Upper lobe of left lung (tissue), 6 donors: ENCODE results near the gene PAEP. TPM values are rescaled to one million over a fixed set of nuclear protein-coding genes. Genes with fewer than 3 reads are reported as not detected.

ENCODE experiments used
- ATAC-seq, 2 donors: fragments of 200-7000 bp; cut with Tn5 transposase; one replicate each; pipeline ENCODE4 v1.9.1; 2022; ENCODE audit warnings: mild to moderate bottlenecking in 2 of 2, moderate library complexity in 2 of 2; ENCODE audit not compliant: low FRiP score in 2 of 2
- DNase-seq, 2 donors: peaks; one replicate each; pipeline ENCODE4 v3.0.0-alpha.2; 2019 to 2020
- H3K27ac ChIP-seq, 4 donors: fragments of 200-600 bp; sonication (generic); one replicate each; pipeline ENCODE4 v1.5.1; 2016 to 2019
- H3K27me3 ChIP-seq, 4 donors: fragments of 200-600 bp; sonication (generic); one replicate each; pipeline ENCODE4 v1.5.1; 2017 to 2019
- H3K36me3 ChIP-seq, 4 donors: fragments of 200-600 bp; sonication (generic); one replicate each; pipeline ENCODE4 v1.5.1; 2016 to 2019
- H3K4me1 ChIP-seq, 4 donors: fragments of 200-600 bp; sonication (generic); one replicate each; pipeline ENCODE4 v1.5.1; 2018 to 2019
- H3K4me3 ChIP-seq, 4 donors: fragments of 200-600 bp; sonication (generic); one replicate each; pipeline ENCODE4 v1.5.1; 2017 to 2019; ENCODE audit warnings: mild to moderate bottlenecking in 2 of 4, moderate library complexity in 1 of 4
- H3K9me3 ChIP-seq, 4 donors: fragments of 200-600 bp; sonication (generic); one replicate each; pipeline ENCODE4 v1.5.1; 2018 to 2019
- CTCF ChIP-seq, 6 experiments: fragments of 450-650 bp in 4 of 6; fragments of 200-600 bp in 2 of 6; sonication (generic) in 2 of 6; IDR thresholded peaks; one replicate each; pipeline ENCODE4 v1.5.1; 2016 to 2019; ENCODE audit warnings: antibody characterized with exemption in 6 of 6
- EP300 ChIP-seq, 4 donors: sonication (generic); formaldehyde crosslinking; IDR thresholded peaks; one replicate each; pipeline ENCODE4 v1.5.1; 2017; ENCODE audit warnings: antibody characterized with exemption in 4 of 4, control low read depth in 2 of 4
- POLR2A ChIP-seq, 4 donors: fragments of 450-650 bp; IDR thresholded peaks; one replicate each; pipeline ENCODE4 v1.5.1; 2016 to 2017; ENCODE audit warnings: antibody characterized with exemption in 4 of 4, mild to moderate bottlenecking in 2 of 4
- POLR2AphosphoS5 ChIP-seq, 2 donors: sonication (generic); formaldehyde crosslinking; IDR thresholded peaks; one replicate each; pipeline ENCODE4 v1.5.1; 2017; ENCODE audit warnings: antibody characterized with exemption in 2 of 2
- WGBS, 2 donors: methylation state at CpG; one replicate each; pipeline ENCODE4 v1.1.5; 2017 to 2018; 5-methylcytosine and 5-hydroxymethylcytosine counted together
- total RNA-seq, 6 donors: library from RNA; depleted of rRNA in 4 of 6; stranded (reverse); fragments of >200 nt in 4 of 6; gene quantifications; one replicate each; pipeline versions ENCODE4 v1.1.0 to v1.2.1, GENCODE V29; 2016 to 2021
- donor health status: DM: no; HTN: no; CAD: no; lungs with moderate emphysema.
- donor health status: DM: no; HTN: yes; CAD: no; lungs with severe emphysema.

PAEP gene
- total RNA-seq, 6 donors from 2014 or later = 6.3 TPM; not detected in 5

- Histone ChIP-seq H3K4me3 (no peak overlapping the region), H3K27me3 (no peaks in the 10 kb centered on the region), H3K9me3 (no peaks in the 10 kb centered on the region), H3K36me3 (no peaks in the 10 kb centered on the region), H3K4me1 (peaks cover 0 to under 1% (median 0%) of the 10 kb centered on the region in 4 donors), H3K27ac (no peak overlapping the region)
- no peak for TF ChIP-seq POLR2AphosphoS5 (IDR thresholded peaks at IDR 0.05)
- TF ChIP-seq POLR2A (IDR thresholded peaks at IDR 0.05) = no peak
- peak; percentile 9 to 30 for DNase-seq
- WGBS, 2 donors = 70 to 75% methylated on average over 7 to 8 of the region's 13 CpGs
- no peak for ATAC-seq
Measured at GRCh38 chr9:135592625-135593024, 31.1 kb downstream of the PAEP start.

- WGBS, 2 donors = 72 to 74% methylated on average over 2 of the region's 2 CpGs
- H3K4me1 ChIP-seq = no peaks in the 10 kb centered on the region
- DNase-seq = no peak
- no peaks in the 10 kb centered on the region for H3K9me3 ChIP-seq
- H3K36me3 ChIP-seq = no peaks in the 10 kb centered on the region
- H3K4me3 ChIP-seq = no peak overlapping the region
- ATAC-seq = no peak
- no peaks in the 10 kb centered on the region for H3K27me3 ChIP-seq
- no peak for TF ChIP-seq CTCF (IDR thresholded peaks at IDR 0.05)
- TF ChIP-seq POLR2AphosphoS5 (IDR thresholded peaks at IDR 0.05) = no peak
- no peak for TF ChIP-seq EP300 (IDR thresholded peaks at IDR 0.05)
- TF ChIP-seq POLR2A (IDR thresholded peaks at IDR 0.05) = no peak
- H3K27ac ChIP-seq = no peak overlapping the region
Measured at GRCh38 chr9:135596211-135596610, 34.7 kb downstream of the PAEP start.

DNA sequence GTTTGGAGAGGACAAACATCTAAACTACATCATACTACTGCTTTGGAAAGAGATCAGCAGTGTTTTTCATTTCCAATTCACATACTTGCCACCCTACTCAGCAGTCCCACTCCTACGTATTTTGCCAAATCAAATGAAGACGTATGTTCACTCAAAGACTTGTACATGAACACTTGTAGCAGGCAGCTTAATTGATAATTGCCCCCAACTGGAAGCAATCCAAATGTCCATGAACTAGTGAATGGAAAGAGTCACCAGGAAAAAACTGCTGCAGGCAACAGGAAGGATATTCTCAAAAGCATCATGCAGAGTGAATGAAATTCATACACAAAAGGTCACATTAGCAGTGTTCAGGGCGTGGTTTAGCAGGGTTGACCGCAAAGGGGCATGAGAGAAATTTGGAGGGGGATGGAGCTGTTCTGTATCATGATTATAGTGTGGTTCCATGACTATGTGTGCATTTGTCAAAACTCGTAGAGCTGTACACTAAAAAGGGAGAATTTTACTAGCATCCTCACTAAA, 38.8 kb downstream of the PAEP start:
- ATAC-seq (no peak), DNase-seq (no peak)
- H3K4me3 ChIP-seq = no peak overlapping the region
- no peaks in the 10 kb centered on the region for H3K4me1 ChIP-seq
- no peaks in the 10 kb centered on the region for H3K36me3 ChIP-seq
- no peaks in the 10 kb centered on the region for H3K27me3 ChIP-seq
- no peaks in the 10 kb centered on the region for H3K9me3 ChIP-seq
- WGBS, 2 donors = 55 to 66% methylated on average over 5 of the region's 5 CpGs
- no peak overlapping the region for H3K27ac ChIP-seq
- TF ChIP-seq POLR2A (IDR thresholded peaks at IDR 0.05) (no peak), EP300 (IDR thresholded peaks at IDR 0.05) (no peak), CTCF (IDR thresholded peaks at IDR 0.05) (no peak), POLR2AphosphoS5 (IDR thresholded peaks at IDR 0.05) (no peak)

GRCh38 chr9:135601988-135602387, 40.4 kb downstream of the PAEP start:
- 85% methylated on average over 8 of the region's 8 CpGs for WGBS, 2 donors
- H3K4me3 ChIP-seq = no peak overlapping the region
- DNase-seq (no peak), ATAC-seq (no peak)
- no peaks in the 10 kb centered on the region for H3K27me3 ChIP-seq
- H3K4me1 ChIP-seq = no peaks in the 10 kb centered on the region
- no peak overlapping the region for H3K27ac ChIP-seq
- no peaks in the 10 kb centered on the region for H3K36me3 ChIP-seq
- TF ChIP-seq CTCF (IDR thresholded peaks at IDR 0.05) (no peak), EP300 (IDR thresholded peaks at IDR 0.05) (no peak)
- no peaks in the 10 kb centered on the region for H3K9me3 ChIP-seq

DNA sequence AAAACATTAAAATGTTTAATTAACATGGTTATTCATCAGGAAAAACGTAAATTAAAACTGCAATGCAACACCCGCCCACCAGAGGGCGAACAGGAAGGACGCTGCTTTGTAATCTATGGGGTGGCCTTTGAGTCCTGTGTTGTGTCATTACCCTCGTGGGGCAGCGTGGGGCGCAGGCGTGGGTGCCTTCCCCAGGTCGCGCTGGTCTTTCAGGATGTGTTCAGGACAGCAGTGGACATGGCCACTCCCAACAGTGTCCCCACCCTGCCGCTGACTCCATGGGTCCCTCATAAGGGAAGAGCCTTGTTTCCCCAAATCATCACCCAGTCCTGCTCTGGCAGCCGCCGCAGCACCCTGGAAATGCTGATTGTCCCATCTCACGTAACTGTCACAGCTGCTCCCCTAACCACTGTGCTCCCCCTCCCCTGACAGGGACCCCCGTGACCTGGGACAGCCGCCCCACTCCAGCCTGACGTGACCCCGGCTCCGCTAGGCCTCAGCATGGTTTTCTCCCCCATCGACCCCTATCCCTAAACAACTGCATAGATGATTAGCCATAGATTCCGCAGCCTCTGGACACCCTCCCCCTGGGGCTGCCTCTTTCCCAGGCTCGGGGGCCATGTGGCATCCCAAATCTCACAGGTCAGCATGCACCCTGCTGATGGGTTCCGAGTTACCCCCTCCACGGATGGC, 41.4 kb downstream of the PAEP start:
- Histone ChIP-seq H3K27me3 (no peaks in the 10 kb centered on the region), H3K9me3 (no peaks in the 10 kb centered on the region), H3K4me3 (no peak overlapping the region), H3K36me3 (no peaks in the 10 kb centered on the region), H3K27ac (no peak overlapping the region), H3K4me1 (no peaks in the 10 kb centered on the region)
- TF ChIP-seq POLR2A (IDR thresholded peaks at IDR 0.05) (no peak), CTCF (IDR thresholded peaks at IDR 0.05) (peak in 5 of 6 experiments; percentile 42 to 73 (median 49))
- DNase-seq (peak; percentile 19 to 78), ATAC-seq (peak in 1 of 2 donors; percentile 63)
- 50 to 55% methylated on average over 22 to 24 of the region's 24 CpGs for whole genome bisulfite sequencing, 2 donors
